HG02840 (cell line): ENCODE results near the gene BTF3L4.
"Not testable (repeated sequence)": the region's sequence is repeated elsewhere in the genome, so short reads cannot be mapped to it uniquely, and the experiment has no call there.

ENCODE experiments used
- ATAC-seq: cut with Tn5 transposase; IDR thresholded peaks from one replicate; pipeline ENCODE4 v1.9.1; 2021; ENCODE audit warnings: mild to moderate bottlenecking, moderate library complexity, moderate number of reproducible peaks; ENCODE audit not compliant: unreplicated experiment, low FRiP score

Gene BTF3L4

GRCh38 chr1:52056163-52056936 is at the start of gene BTF3L4:
Gene BTF3L4 (plus strand): TSS chr1:52056295. CDS start chr1:52059848, 3,553 bp downstream.
- peak; percentile 73 for ATAC-seq

GRCh38 chr1:52007215-52008002 is 48.7 kb upstream of the BTF3L4 start:
- no peak for ATAC-seq

DNA sequence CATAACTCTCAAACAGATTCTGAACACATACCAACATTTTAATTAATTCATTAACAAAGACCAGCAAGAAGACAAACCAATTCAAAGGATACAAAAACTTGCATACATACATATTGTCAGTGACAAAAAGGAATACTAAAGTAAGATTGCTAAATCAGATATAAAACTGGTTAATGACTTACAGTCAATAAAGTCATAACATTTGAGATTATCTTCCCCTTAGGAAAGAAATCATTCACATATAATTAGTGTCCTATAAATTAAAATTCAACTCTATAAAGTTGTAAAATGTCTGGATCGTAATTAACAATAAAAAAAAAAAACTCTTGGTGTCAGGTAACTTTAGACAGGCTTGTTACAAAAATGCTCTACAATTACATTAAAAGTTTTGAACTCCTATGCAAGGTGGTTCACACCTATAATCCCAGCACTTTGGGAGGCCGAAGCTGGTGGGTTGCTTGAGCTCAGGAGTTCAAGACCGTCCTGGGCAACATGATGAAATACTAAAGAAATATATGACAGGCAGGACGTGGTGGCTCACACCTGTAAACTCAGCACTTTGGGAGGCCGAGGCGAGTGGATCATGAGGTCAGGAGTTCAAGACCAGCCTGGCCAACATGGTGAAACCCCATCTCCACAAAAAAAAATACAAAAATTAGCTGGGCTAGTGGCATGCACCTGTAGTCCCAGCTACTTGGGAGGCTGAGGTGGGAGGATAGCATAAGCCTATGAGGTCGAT is 47.9 kb upstream of the BTF3L4 start:
- ATAC-seq: no peak

- no peak for ATAC-seq
Observed at GRCh38 chr1:52022133-52022532, 34.0 kb upstream of the BTF3L4 start.

DNA sequence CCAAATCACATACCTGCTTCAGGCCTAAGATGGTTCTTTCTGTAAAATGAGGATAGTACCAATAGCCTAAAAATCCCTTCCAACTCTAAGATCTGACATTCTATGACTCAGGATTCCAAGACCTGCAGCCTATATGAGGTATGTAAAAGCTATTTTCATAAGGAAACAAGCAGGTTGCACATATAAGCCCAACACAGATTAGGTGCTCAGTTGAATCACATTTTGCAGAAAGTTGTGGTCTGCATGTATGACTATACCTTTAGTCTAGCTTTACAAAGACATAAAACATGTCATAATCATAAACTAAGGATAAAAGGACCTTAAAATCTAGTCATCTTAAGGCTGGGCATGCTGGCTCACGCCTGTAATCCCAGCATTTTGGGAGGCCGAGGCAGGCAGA is 29.8 kb upstream of the BTF3L4 start:
- ATAC-seq: no peak

DNA sequence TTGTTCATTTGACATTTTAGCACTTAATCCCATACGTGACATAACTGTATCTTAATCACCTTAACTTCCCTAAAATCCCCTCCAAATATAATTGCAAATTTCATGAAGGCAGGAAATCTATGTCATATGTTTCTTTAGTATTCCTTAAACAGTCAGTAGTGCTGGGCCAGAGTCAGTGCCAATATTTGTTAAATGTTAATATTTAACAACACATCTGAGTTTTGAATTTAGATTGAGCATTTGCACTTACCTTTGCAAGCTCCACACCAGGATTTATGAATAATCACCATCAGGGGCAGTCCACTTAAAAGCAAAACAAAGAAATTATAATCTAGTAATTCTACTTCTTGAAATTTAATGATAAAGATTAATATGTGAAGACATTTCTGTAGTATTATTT is 27.8 kb upstream of the BTF3L4 start:
- ATAC-seq: no peak

GRCh38 chr1:52028839-52029238 is 27.3 kb upstream of the BTF3L4 start:
- ATAC-seq: not testable (repeated sequence)

DNA sequence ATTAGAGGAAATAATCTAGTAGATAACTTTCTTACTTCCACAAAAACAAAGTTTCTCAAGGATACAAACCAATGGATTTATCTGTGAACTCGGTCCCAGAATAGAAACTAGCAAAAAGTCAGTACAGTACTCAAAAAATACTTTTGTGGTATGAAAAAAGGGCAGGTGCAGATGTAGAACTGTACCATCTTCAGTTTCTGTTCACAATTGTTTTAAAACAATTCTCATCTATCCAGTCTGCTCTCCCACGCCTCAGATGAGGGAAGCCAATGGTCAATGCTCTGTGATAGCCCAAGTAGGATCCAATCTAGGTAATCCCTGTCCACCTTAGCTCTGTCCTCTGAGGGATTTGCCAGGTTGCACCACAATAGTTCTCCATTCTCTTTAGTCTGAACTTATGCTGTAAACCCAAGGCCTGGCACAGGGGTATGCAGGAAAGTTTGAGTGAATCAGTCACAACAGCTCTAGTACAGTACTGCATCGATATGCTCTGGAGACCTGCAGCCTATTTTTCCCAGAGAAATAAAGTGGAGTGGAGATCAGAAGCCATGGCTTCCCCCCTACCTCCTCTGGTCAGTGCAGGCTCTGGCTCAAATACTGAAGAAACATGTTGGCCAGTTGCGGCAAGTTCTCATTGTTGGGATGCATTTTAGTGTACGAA is 23.8 kb upstream of the BTF3L4 start:
- peak; percentile 5 for ATAC-seq

DNA sequence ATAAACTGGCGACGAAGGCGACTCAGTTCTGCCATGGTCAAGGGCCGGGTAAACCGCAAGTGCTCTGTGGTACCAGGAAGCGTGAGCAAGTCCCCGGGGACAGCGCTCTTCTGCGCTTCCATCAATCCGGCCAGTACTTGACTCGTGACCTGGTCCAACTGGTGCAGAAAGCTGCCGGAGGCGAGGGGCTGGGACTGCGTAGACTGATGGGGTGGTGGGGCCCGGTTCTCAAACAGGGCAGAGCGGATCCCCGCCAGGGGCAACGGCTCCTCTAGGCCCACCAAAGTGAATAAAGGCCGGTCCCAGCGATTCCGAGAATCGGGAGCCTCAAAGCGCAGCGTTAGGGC is 23.3 kb upstream of the BTF3L4 start:
- peak; percentile 29 for ATAC-seq

- ATAC-seq: peak; percentile 86
Observed at GRCh38 chr1:52033190-52034049, 22.7 kb upstream of the BTF3L4 start, which contains the start of gene KTI12. Gene KTI12 (minus strand): TSS chr1:52033810. CDS start chr1:52033761, 49 bp downstream.

GRCh38 chr1:52034050-52034384 is 22.1 kb upstream of the BTF3L4 start:
- ATAC-seq: no peak

- ATAC-seq: no peak
Observed at GRCh38 chr1:52037402-52037814, 18.7 kb upstream of the BTF3L4 start.

DNA sequence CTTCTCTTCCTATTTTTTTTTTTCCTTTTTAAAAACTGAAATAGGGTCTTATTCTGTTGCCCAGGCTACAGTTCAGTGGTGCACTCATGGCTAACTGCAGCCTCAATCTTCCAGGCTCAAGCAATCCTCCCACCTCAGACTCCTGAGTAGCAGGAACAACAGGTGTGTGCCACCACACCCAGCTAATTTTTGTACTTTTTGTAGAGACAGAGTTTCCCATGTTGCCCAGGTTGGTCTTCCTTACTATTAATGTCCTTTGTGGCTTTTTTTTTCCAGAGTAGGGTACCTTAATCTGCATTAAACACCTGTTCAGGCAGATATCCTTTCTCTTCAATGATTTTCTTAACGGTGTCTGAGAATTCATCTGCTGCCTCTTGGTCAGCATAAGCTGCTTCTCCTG is 18.2 kb upstream of the BTF3L4 start:
- no peak for ATAC-seq

DNA sequence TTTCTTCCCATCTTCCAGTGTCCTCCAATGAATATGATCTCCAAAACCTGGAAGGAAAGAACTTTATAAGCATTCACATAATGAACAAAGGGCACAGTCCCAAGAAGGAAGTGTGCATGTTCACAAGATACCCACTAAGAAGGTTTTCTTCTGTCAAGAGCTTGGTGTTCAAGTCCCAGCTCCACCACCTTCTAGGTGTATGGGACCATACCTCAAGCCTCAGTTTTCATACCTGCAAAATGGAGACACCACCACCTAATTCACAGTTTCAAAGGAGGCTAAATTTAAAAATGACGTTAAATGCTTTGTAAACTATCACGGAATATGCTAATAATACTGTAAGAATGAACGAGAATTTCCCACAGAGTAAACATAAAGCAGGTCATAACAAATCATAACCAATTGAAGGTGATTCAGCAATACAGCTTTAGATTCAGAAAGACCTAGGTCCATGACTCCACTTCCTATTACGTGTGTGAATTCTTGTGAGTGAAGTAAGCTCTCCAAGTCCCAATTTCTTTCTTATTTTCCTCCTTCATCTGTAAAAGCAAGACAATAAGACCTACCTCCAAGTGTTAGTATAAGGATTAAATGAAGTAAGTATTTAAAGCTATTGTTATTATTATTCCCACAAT is 14.4 kb upstream of the BTF3L4 start:
- ATAC-seq: no peak

DNA sequence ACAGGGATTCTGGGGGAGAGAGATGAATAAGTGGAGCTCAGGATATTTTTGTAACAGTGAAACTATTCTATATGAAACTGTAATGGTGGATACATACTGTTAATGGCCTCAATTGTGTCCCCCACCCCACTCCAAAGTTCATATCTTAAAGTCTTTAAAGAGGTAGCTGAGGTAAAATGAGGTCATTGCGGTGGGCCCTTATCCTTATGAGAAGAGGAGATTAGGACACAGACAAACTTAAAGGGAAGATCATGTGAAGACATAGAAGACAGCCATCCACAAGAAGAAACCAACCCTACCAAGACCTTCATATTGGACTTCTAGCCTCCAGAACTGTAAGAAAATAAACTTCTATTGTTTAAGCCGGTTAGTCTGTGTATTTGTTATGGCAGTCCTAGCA is 10.9 kb upstream of the BTF3L4 start:
- no peak for ATAC-seq

GRCh38 chr1:52045666-52046195 is 10.4 kb upstream of the BTF3L4 start:
- not testable (repeated sequence) for ATAC-seq

DNA sequence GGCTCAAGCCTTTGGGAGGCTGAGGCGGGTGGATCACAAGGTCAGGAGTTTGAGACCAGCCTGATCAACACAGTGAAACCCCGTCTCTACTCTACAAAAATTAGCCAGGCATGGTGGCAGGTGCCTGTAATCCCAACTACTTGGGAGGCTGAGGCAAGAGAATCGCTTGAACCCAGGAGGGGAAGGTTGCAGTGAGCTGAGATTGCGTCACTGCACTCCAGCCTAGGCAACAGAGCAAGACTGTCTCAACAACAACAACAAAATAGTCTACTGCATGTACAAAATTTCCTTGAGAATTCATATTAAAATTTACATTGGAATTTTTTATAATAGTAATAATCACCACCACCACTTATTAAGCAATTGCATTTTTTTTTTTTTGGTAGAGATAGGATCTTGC is 6.8 kb upstream of the BTF3L4 start:
- ATAC-seq: not testable (repeated sequence)

- no peak for ATAC-seq
Observed at GRCh38 chr1:52053862-52054261, 2.2 kb upstream of the BTF3L4 start.

- ATAC-seq: no peak
Observed at GRCh38 chr1:52054496-52055065, 1.5 kb upstream of the BTF3L4 start.
